Measurements from ENCODE around the gene MAP2K3.
"Not testable (repeated sequence)": the region's sequence is repeated elsewhere in the genome, so short reads cannot be mapped to it uniquely, and the experiment has no call there.

Gene MAP2K3

GRCh38 chr17:21350495-21350894 is 66.0 kb downstream of the MAP2K3 start:
- H3K36me3 ChIP-seq (ENCODE audit: control insufficient read depth, insufficient read depth, low read length); H3K4me1 ChIP-seq (ENCODE audit: control insufficient read depth, insufficient read depth, low read length); H3K9ac ChIP-seq (ENCODE audit: low read depth, low read length): not testable (repeated sequence)

GRCh38 chr17:21351366-21352065 is 67.0 kb downstream of the MAP2K3 start:
- H3K9ac ChIP-seq (ENCODE audit: low read depth, low read length): no peak overlapping the region
- no peaks in the 10 kb centered on the region for H3K4me1 ChIP-seq (ENCODE audit: control insufficient read depth, insufficient read depth, low read length)

More at GRCh38 chr17:21350495-21350894, 66.0 kb downstream of the MAP2K3 start:
- H3K27me3 ChIP-seq (ENCODE audit: control insufficient read depth, insufficient read depth, low read length); H3K4me3 ChIP-seq (ENCODE audit: low read depth, low read length); H3K9me3 ChIP-seq (ENCODE audit: control insufficient read depth, insufficient read depth, low read length): not testable (repeated sequence)

DNA sequence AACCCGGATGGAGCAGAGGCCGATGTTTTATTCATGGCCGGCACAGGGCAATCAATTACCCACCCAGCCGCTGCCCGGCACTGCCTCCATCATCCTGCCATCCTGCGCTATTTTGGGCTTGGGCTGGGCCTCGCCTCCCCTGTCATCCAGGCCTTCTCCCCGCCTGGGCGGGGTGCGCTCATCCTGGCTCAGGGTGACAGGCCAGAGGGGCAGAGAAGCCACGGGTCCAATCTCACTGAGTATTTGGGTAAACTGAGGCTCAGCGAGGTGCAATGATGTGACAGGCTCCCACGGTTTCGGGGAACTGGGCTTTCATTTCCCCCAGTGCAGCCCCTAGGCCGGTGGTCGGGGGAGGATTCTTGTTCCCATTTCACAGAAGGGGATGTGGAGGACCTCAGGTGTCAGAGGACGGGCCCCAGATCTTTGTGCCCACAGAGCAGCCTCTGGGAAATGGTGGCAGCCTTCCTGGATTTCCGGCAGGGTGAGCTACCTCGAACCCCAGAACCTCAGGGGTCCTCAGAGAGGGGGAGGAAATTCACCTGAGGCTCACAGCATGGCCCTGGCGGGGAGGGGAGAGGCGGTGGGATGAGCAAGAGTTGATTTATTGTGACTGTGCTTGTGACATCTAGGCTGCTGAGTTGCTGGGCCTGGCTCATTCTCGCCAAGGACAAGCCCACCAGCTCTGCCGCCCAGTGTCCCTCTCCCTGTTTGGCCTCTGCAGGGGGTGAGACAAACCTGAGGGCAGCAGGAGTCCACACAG is 67.9 kb downstream of the MAP2K3 start:
- H3K4me3 ChIP-seq (ENCODE audit: low read depth, low read length): no peak overlapping the region
- no peaks in the 10 kb centered on the region for H3K9me3 ChIP-seq (ENCODE audit: control insufficient read depth, insufficient read depth, low read length)
- H3K27me3 ChIP-seq (ENCODE audit: control insufficient read depth, insufficient read depth, low read length): no peaks in the 10 kb centered on the region
- H3K4me1 ChIP-seq (ENCODE audit: control insufficient read depth, insufficient read depth, low read length): no peaks in the 10 kb centered on the region
- no peaks in the 10 kb centered on the region for H3K36me3 ChIP-seq (ENCODE audit: control insufficient read depth, insufficient read depth, low read length)
- no peak overlapping the region for H3K9ac ChIP-seq (ENCODE audit: low read depth, low read length)

More at GRCh38 chr17:21351366-21352065, 67.0 kb downstream of the MAP2K3 start:
- Histone ChIP-seq H3K4me3 (ENCODE audit: low read depth, low read length) (no peak overlapping the region), H3K36me3 (ENCODE audit: control insufficient read depth, insufficient read depth, low read length) (no peaks in the 10 kb centered on the region), H3K27me3 (ENCODE audit: control insufficient read depth, insufficient read depth, low read length) (no peaks in the 10 kb centered on the region), H3K9me3 (ENCODE audit: control insufficient read depth, insufficient read depth, low read length) (no peaks in the 10 kb centered on the region)

GRCh38 chr17:21352981-21353265 is 68.4 kb downstream of the MAP2K3 start:
- Histone ChIP-seq H3K4me1 (ENCODE audit: control insufficient read depth, insufficient read depth, low read length) (no peaks in the 10 kb centered on the region), H3K9ac (ENCODE audit: low read depth, low read length) (no peak overlapping the region), H3K4me3 (ENCODE audit: low read depth, low read length) (no peak overlapping the region), H3K36me3 (ENCODE audit: control insufficient read depth, insufficient read depth, low read length) (no peaks in the 10 kb centered on the region), H3K9me3 (ENCODE audit: control insufficient read depth, insufficient read depth, low read length) (no peaks in the 10 kb centered on the region), H3K27me3 (ENCODE audit: control insufficient read depth, insufficient read depth, low read length) (no peaks in the 10 kb centered on the region)

GRCh38 chr17:21353326-21354010 is 69.0 kb downstream of the MAP2K3 start:
- Histone ChIP-seq H3K4me3 (ENCODE audit: low read depth, low read length) (no peak overlapping the region), H3K36me3 (ENCODE audit: control insufficient read depth, insufficient read depth, low read length) (no peaks in the 10 kb centered on the region), H3K4me1 (ENCODE audit: control insufficient read depth, insufficient read depth, low read length) (no peaks in the 10 kb centered on the region)

GRCh38 chr17:21354796-21355385 is 70.4 kb downstream of the MAP2K3 start:
- Histone ChIP-seq H3K27me3 (ENCODE audit: control insufficient read depth, insufficient read depth, low read length) (peaks cover 3% of the 10 kb centered on the region), H3K9me3 (ENCODE audit: control insufficient read depth, insufficient read depth, low read length) (no peaks in the 10 kb centered on the region), H3K4me1 (ENCODE audit: control insufficient read depth, insufficient read depth, low read length) (peaks cover 3% of the 10 kb centered on the region), H3K36me3 (ENCODE audit: control insufficient read depth, insufficient read depth, low read length) (no peaks in the 10 kb centered on the region), H3K9ac (ENCODE audit: low read depth, low read length) (no peak overlapping the region), H3K4me3 (ENCODE audit: low read depth, low read length) (no peak overlapping the region)

More at GRCh38 chr17:21353326-21354010, 69.0 kb downstream of the MAP2K3 start:
- Histone ChIP-seq H3K9ac (ENCODE audit: low read depth, low read length) (no peak overlapping the region), H3K9me3 (ENCODE audit: control insufficient read depth, insufficient read depth, low read length) (no peaks in the 10 kb centered on the region), H3K27me3 (ENCODE audit: control insufficient read depth, insufficient read depth, low read length) (no peaks in the 10 kb centered on the region)

- H3K4me1 ChIP-seq (ENCODE audit: control insufficient read depth, insufficient read depth, low read length): peaks cover 8% of the 10 kb centered on the region
- no peaks in the 10 kb centered on the region for H3K36me3 ChIP-seq (ENCODE audit: control insufficient read depth, insufficient read depth, low read length)
- peaks cover 3% of the 10 kb centered on the region for H3K27me3 ChIP-seq (ENCODE audit: control insufficient read depth, insufficient read depth, low read length)
- H3K4me3 ChIP-seq (ENCODE audit: low read depth, low read length): no peak overlapping the region
- no peaks in the 10 kb centered on the region for H3K9me3 ChIP-seq (ENCODE audit: control insufficient read depth, insufficient read depth, low read length)
- H3K9ac ChIP-seq (ENCODE audit: low read depth, low read length): no peak overlapping the region
Observed at GRCh38 chr17:21355586-21355985, 71.1 kb downstream of the MAP2K3 start.

DNA sequence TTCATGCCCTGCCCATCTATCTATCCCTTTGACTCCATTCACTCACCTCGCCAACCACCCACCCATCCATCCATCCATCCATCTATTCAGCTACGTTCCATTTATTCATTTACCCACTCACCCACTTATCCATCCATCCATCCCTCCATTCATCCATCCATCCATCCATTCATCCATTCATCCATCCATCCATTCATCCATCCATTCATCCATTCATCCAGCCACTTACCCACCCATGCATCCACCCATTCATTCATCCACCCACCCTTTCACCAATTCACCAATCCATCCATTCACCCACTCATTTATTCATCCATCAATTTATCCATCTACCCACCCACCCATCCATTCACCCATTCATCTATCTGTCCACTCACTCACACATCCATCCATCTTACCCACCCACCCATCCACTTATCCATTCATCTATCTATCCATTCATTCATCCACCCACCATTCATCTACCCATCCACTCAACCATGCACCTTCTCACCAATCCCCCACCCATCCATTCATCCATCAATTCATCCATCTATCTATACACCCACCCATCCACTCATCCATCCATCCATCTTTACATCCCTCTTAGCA is 72.1 kb downstream of the MAP2K3 start:
- H3K36me3 ChIP-seq (ENCODE audit: control insufficient read depth, insufficient read depth, low read length): no peaks in the 10 kb centered on the region
- peaks cover 11% of the 10 kb centered on the region for H3K4me1 ChIP-seq (ENCODE audit: control insufficient read depth, insufficient read depth, low read length)
- H3K27me3 ChIP-seq (ENCODE audit: control insufficient read depth, insufficient read depth, low read length): peaks cover 3% of the 10 kb centered on the region
- no peaks in the 10 kb centered on the region for H3K9me3 ChIP-seq (ENCODE audit: control insufficient read depth, insufficient read depth, low read length)
- H3K9ac ChIP-seq (ENCODE audit: low read depth, low read length): no peak overlapping the region
- no peak overlapping the region for H3K4me3 ChIP-seq (ENCODE audit: low read depth, low read length)

DNA sequence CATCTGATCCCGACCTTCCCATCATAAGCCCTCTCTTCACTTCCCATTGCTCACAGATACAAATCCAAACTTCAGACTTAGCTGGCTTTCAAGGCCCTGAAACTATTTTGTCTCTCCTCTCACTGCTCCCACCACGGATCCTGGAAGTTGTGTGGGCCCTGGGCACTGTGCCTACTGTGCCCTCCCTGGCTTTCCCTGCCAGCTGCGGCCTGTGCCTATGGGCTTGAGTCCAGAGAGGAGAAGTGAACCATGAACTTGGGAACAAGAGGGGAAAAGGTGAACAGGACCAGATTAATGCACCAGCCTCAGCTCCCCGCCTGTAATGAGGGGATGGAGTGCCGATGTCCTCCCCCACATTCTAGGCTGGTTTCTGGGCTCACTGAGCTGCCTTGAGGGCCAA is 72.8 kb downstream of the MAP2K3 start:
- no peak overlapping the region for H3K9ac ChIP-seq (ENCODE audit: low read depth, low read length)
- H3K4me1 ChIP-seq (ENCODE audit: control insufficient read depth, insufficient read depth, low read length): peaks cover 11% of the 10 kb centered on the region
- no peaks in the 10 kb centered on the region for H3K36me3 ChIP-seq (ENCODE audit: control insufficient read depth, insufficient read depth, low read length)
- no peaks in the 10 kb centered on the region for H3K9me3 ChIP-seq (ENCODE audit: control insufficient read depth, insufficient read depth, low read length)
- H3K27me3 ChIP-seq (ENCODE audit: control insufficient read depth, insufficient read depth, low read length): peaks cover 4% of the 10 kb centered on the region
- H3K4me3 ChIP-seq (ENCODE audit: low read depth, low read length): no peak overlapping the region

GRCh38 chr17:21357696-21358656 is 73.5 kb downstream of the MAP2K3 start:
- Histone ChIP-seq H3K36me3 (ENCODE audit: control insufficient read depth, insufficient read depth, low read length) (no peaks in the 10 kb centered on the region), H3K9me3 (ENCODE audit: control insufficient read depth, insufficient read depth, low read length) (no peaks in the 10 kb centered on the region), H3K4me3 (ENCODE audit: low read depth, low read length) (no peak overlapping the region), H3K27me3 (ENCODE audit: control insufficient read depth, insufficient read depth, low read length) (peaks cover 9% of the 10 kb centered on the region), H3K9ac (ENCODE audit: low read depth, low read length) (no peak overlapping the region), H3K4me1 (ENCODE audit: control insufficient read depth, insufficient read depth, low read length) (peaks cover 11% of the 10 kb centered on the region)
